B cell (primary cell): Measurements from ENCODE around the gene RPL7L1. TPM values are rescaled to one million over a fixed set of nuclear protein-coding genes. Genes with fewer than 3 reads are reported as not detected.

Experiments
- ATAC-seq: fragments of 200-7000 bp; cut with Tn5 transposase; one replicate; pipeline ENCODE4 v1.10.0; 2021; ENCODE audit warnings: low read depth, mild to moderate bottlenecking, moderate number of reproducible peaks, moderate library complexity
- CTCF ChIA-PET: fragments of 350-600 bp; sonication (Branson Sonifier 250); formaldehyde crosslinking; loops from one replicate; lab custom pipeline; 2021; ENCODE audit warnings: antibody characterized with exemption, inconsistent platforms; lab: Charles Lee
- POLR2A ChIA-PET: fragments of 350-600 bp; sonication (Branson Sonifier 250); formaldehyde crosslinking; loops from one replicate; lab custom pipeline; 2021; ENCODE audit warnings: antibody characterized with exemption; lab: Charles Lee
- DNase-seq: peaks from one replicate; pipeline ENCODE4 v3.0.0; 2013
- H2AFZ ChIP-seq: 2 replicates; pipeline ENCODE4 v1.6.1; 2012; ENCODE audit warnings: mild to moderate bottlenecking, low read depth, low read length; ENCODE audit not compliant: insufficient read depth, poor library complexity, severe bottlenecking
- H3K27ac ChIP-seq, 2 donors: 1 replicate in 1 of 2; 2 replicates in 1 of 2; pipeline ENCODE4 v1.5.1; 2012 to 2013; ENCODE audit warnings: low read length in 2 of 2, mild to moderate bottlenecking in 2 of 2, moderate library complexity in 1 of 2
- H3K27me3 ChIP-seq, 4 experiments: fragments of 200-600 bp in 1 of 4; sonication (generic) in 1 of 4; replicated peaks in 1 of 4; 1 replicate in 2 of 4; 2 replicates in 2 of 4; pipeline versions ENCODE4 v1.6.1 to v1.7.0; 2013 to 2016; ENCODE audit warnings: low read length in 3 of 4, mild to moderate bottlenecking in 2 of 4, mixed read lengths in 1 of 4, moderate library complexity in 1 of 4; ENCODE audit not compliant: insufficient read depth in 4 of 4, control insufficient read depth in 3 of 4; ENCODE audit errors: control extremely low read depth in 1 of 4
- H3K36me3 ChIP-seq, 2 experiments: replicated peaks in 1 of 2; 1 replicate in 1 of 2; 2 replicates in 1 of 2; pipeline versions ENCODE4 v1.6.1 to v1.7.1; 2013; ENCODE audit warnings: low read length in 1 of 2; ENCODE audit not compliant: insufficient read depth in 2 of 2, control insufficient read depth in 1 of 2; ENCODE audit errors: control extremely low read depth in 1 of 2, extremely low read depth in 1 of 2
- H3K4me1 ChIP-seq, 2 donors: fragments of 200-600 bp in 1 of 2; sonication (generic) in 1 of 2; 1 replicate in 1 of 2; 2 replicates in 1 of 2; pipeline versions ENCODE4 v1.5.1 to v1.6.1; 2013 to 2017; ENCODE audit warnings: low read length in 2 of 2; ENCODE audit not compliant: control insufficient read depth in 2 of 2, insufficient read depth in 2 of 2
- H3K4me2 ChIP-seq: replicated peaks from 2 replicates; pipeline ENCODE3; 2012; ENCODE audit warnings: mild to moderate bottlenecking, low read depth, low read length; ENCODE audit not compliant: poor library complexity, severe bottlenecking
- H3K4me3 ChIP-seq, 5 experiments: fragments of 200-600 bp in 1 of 5; sonication (generic) in 1 of 5; 1 replicate in 3 of 5; 2 replicates in 2 of 5; pipeline versions ENCODE4 v1.5.1 to v1.7.0; 2011 to 2016; ENCODE audit warnings: low read length in 4 of 5, mild to moderate bottlenecking in 4 of 5, low read depth in 2 of 5, control low read depth in 1 of 5, moderate library complexity in 1 of 5; ENCODE audit not compliant: insufficient read depth in 1 of 5; ENCODE audit errors: control extremely low read depth in 1 of 5, extremely low read depth in 1 of 5
- H3K79me2 ChIP-seq: fragments of 200-600 bp; sonication (generic); one replicate; pipeline ENCODE4 v1.6.0; 2016; ENCODE audit warnings: low read length; ENCODE audit not compliant: control insufficient read depth, insufficient read depth
- H3K9ac ChIP-seq: fragments of 200-600 bp; sonication (generic); 2 replicates; pipeline ENCODE4 v1.6.1; 2017; ENCODE audit warnings: mild to moderate bottlenecking, low read length, moderate library complexity
- H3K9me3 ChIP-seq, 3 donors: one replicate each; pipeline versions ENCODE4 v1.6.1 to v1.7.1; 2013; ENCODE audit warnings: low read length in 2 of 3; ENCODE audit not compliant: control insufficient read depth in 2 of 3, insufficient read depth in 1 of 3; ENCODE audit errors: control extremely low read depth in 1 of 3
- H4K20me1 ChIP-seq: 2 replicates; pipeline ENCODE4 v1.6.0; 2012; ENCODE audit warnings: mild to moderate bottlenecking, low read length; ENCODE audit not compliant: insufficient read depth, control insufficient read depth, poor library complexity, severe bottlenecking
- H3K27ac Mint-ChIP-seq: one replicate; pipeline ENCODE4 v1.8.0; 2021; ENCODE audit warnings: mixed read lengths
- H3K27me3 Mint-ChIP-seq: one replicate; pipeline ENCODE4 v1.8.0; 2021; ENCODE audit warnings: mixed read lengths
- H3K4me1 Mint-ChIP-seq: one replicate; pipeline ENCODE4 v1.8.0; 2021; ENCODE audit warnings: mixed read lengths
- H3K4me3 Mint-ChIP-seq: one replicate; pipeline ENCODE4 v1.8.0; 2021; ENCODE audit warnings: mixed read lengths
- H3K9me3 Mint-ChIP-seq: one replicate; pipeline ENCODE4 v1.8.0; 2022; ENCODE audit warnings: mixed read lengths; ENCODE audit not compliant: insufficient read depth
- CTCF ChIP-seq: fragments of 200-600 bp; IDR thresholded peaks from one replicate; pipeline ENCODE4 v1.8.0; 2022; ENCODE audit warnings: antibody characterized with exemption, mild to moderate bottlenecking
- EZH2 ChIP-seq: IDR thresholded peaks from 2 replicates; pipeline ENCODE4 v1.6.1; 2012; ENCODE audit warnings: borderline replicate concordance, low read depth, mild to moderate bottlenecking, moderate library complexity, low read length; ENCODE audit not compliant: insufficient read depth, poor library complexity, severe bottlenecking
- WGBS: methylation state at CpG from one replicate; pipeline ENCODE4 v1.1.5; 2013; ENCODE audit warnings: missing lambda C conversion rate; ENCODE audit not compliant: insufficient coverage; 5-methylcytosine and 5-hydroxymethylcytosine counted together
- intact Hi-C: fragments of 100-400 bp; cut with micrococcal nuclease; formaldehyde crosslinking; loops from one replicate; pipeline ENCODE4 v1.10.0; 2022
- polyA plus RNA-seq: library from polyadenylated mRNA; depleted of rRNA; stranded (reverse); fragments of >200 nt; gene quantifications from 2 replicates; pipeline ENCODE4 v1.2.3, GENCODE V29; 2012
- total RNA-seq, 2 donors: library from RNA; stranded (reverse); fragments of 120-200 nt in 1 of 2; gene quantifications; 1 replicate in 1 of 2; 2 replicates in 1 of 2; pipeline versions ENCODE4 v1.2.3 to v1.2.4, GENCODE V29; 2013 to 2022

The RPL7L1 gene
- total and polyA plus RNA-seq, 2 donors (not counting 1 experiment from before 2014, with no cell fraction given) = 14.5 to 100 TPM

- Histone ChIP-seq H2AFZ (no peak overlapping the region), H3K36me3 (peaks cover 2 to 19% of the 10 kb centered on the region in 2 experiments), H3K9me3 (no peaks in the 10 kb centered on the region), H3K79me2 (no peaks in the 10 kb centered on the region), H3K9ac (no peak overlapping the region), H3K4me1 (no peaks in the 10 kb centered on the region), H4K20me1 (no peaks in the 10 kb centered on the region), H3K4me3 (no peak overlapping the region), H3K27me3 (no peaks in the 10 kb centered on the region), H3K27ac (no peak overlapping the region), H3K4me2 (no peak overlapping the region)
- ChIA-PET POLR2A (interaction anchor here (0.6 kb wide), 1 partner anchor 25 kb away, joined by 3 read pairs; no protein-coding TSS in a partner anchor), CTCF (no interaction called here)
- intact Hi-C loops = loop anchor here (10.0 kb wide), 1 partner anchor 656 kb away; the partner anchor contains the start of gene MRPS10
- no peaks in the 10 kb centered on the region for H3K9me3 Mint-ChIP-seq
- 90% methylated on average over 2 of the region's 2 CpGs for WGBS
- H3K27ac Mint-ChIP-seq = no peak overlapping the region
- TF ChIP-seq EZH2 (no peak), CTCF (no peak)
- H3K4me1 Mint-ChIP-seq = peaks cover 3% of the 10 kb centered on the region
- H3K4me3 Mint-ChIP-seq = no peak overlapping the region
- DNase-seq = no peak
- no peak for ATAC-seq
- H3K27me3 Mint-ChIP-seq = no peaks in the 10 kb centered on the region
These were observed 9.1 kb upstream of the RPL7L1 start for GRCh38 chr6:42870145-42870936.

GRCh38 chr6:42871711-42872110 lies 7.7 kb upstream of the RPL7L1 start:
- TF ChIP-seq EZH2 = no peak
- H4K20me1 ChIP-seq = no peaks in the 10 kb centered on the region
- CTCF ChIA-PET = no interaction called here
- no peak for ATAC-seq
- intact Hi-C loops = loop anchor here (10.0 kb wide), 1 partner anchor 657 kb away; the partner anchor contains the start of gene MRPS10
- H3K27ac ChIP-seq = no peak overlapping the region
- POLR2A ChIA-PET = no interaction called here
- Mint-ChIP-seq H3K27me3 (no peaks in the 10 kb centered on the region), H3K4me3 (no peak overlapping the region), H3K9me3 (no peaks in the 10 kb centered on the region), H3K4me1 (peaks cover 3% of the 10 kb centered on the region), H3K27ac (peak overlapping the region; percentile 37)
- H3K4me3 ChIP-seq = no peak overlapping the region
- no peak overlapping the region for H2AFZ ChIP-seq
- H3K9ac ChIP-seq = no peak overlapping the region
- no peaks in the 10 kb centered on the region for H3K79me2 ChIP-seq
- no CpG with 5 or more reads among the region's 3 CpGs for WGBS
- no peaks in the 10 kb centered on the region for H3K9me3 ChIP-seq
- H3K4me1 ChIP-seq = no peaks in the 10 kb centered on the region
- H3K27me3 ChIP-seq = no peaks in the 10 kb centered on the region
- no peak overlapping the region for H3K4me2 ChIP-seq
- DNase-seq = no peak
- H3K36me3 ChIP-seq = peaks cover 2 to 11% of the 10 kb centered on the region in 2 experiments
